Mesenchymal stem cell (in vitro differentiated cells and primary cell): ENCODE measurements around the gene NAT14.
A peak's percentile ranks its signal among the peaks of the same experiment; 100 is the strongest.
"Not testable (repeated sequence)": the region's sequence is repeated elsewhere in the genome, so short reads cannot be mapped to it uniquely, and the experiment has no call there.

Experiments used
- DNase-seq: peaks from one replicate; pipeline ENCODE4 v3.0.0-alpha.2; 2013
- H2AFZ ChIP-seq: one replicate; pipeline ENCODE4 v1.6.1; 2013; ENCODE audit warnings: low read depth, mild to moderate bottlenecking, control low read depth, inconsistent platforms, low read length, moderate library complexity
- H2AK5ac ChIP-seq: 2 replicates; pipeline ENCODE4 v1.6.1; 2013; ENCODE audit warnings: low read length, moderate library complexity, mild to moderate bottlenecking, inconsistent platforms; ENCODE audit not compliant: severe bottlenecking
- H2BK120ac ChIP-seq: one replicate; pipeline ENCODE4 v1.6.1; 2013; ENCODE audit warnings: low read depth, mild to moderate bottlenecking, inconsistent platforms, low read length, moderate library complexity
- H2BK12ac ChIP-seq, 2 experiments: one replicate each; pipeline ENCODE4 v1.6.1; 2013; ENCODE audit warnings: inconsistent platforms in 2 of 2, low read length in 2 of 2, mild to moderate bottlenecking in 2 of 2, moderate library complexity in 2 of 2, control low read depth in 1 of 2
- H2BK15ac ChIP-seq: one replicate; pipeline ENCODE4 v1.6.1; 2013; ENCODE audit warnings: mild to moderate bottlenecking, low read depth, inconsistent platforms; ENCODE audit not compliant: poor library complexity, severe bottlenecking
- H2BK5ac ChIP-seq: 2 replicates; pipeline ENCODE4 v1.6.1; 2013; ENCODE audit warnings: low read depth, mild to moderate bottlenecking, low read length, control low read depth, inconsistent platforms; ENCODE audit not compliant: poor library complexity, severe bottlenecking
- H3K14ac ChIP-seq, 2 experiments: one replicate each; pipeline ENCODE4 v1.6.1; 2013; ENCODE audit warnings: inconsistent platforms in 2 of 2, low read length in 2 of 2, control low read depth in 1 of 2, mild to moderate bottlenecking in 1 of 2, moderate library complexity in 1 of 2
- H3K18ac ChIP-seq, 2 experiments: one replicate each; pipeline ENCODE4 v1.6.1; 2013; ENCODE audit warnings: inconsistent platforms in 2 of 2, low read length in 2 of 2, control low read depth in 1 of 2, low read depth in 1 of 2, mild to moderate bottlenecking in 1 of 2
- H3K23ac ChIP-seq, 2 experiments: one replicate each; pipeline ENCODE4 v1.6.1; 2013; ENCODE audit warnings: inconsistent platforms in 2 of 2, low read length in 2 of 2, mild to moderate bottlenecking in 2 of 2, moderate library complexity in 2 of 2, control low read depth in 1 of 2
- H3K27ac ChIP-seq: 2 replicates; pipeline ENCODE4 v1.5.1; 2013; ENCODE audit warnings: mild to moderate bottlenecking, moderate library complexity, low read length, control low read depth, inconsistent platforms; ENCODE audit not compliant: poor library complexity, severe bottlenecking
- H3K27me3 ChIP-seq, 2 experiments: 2 replicates each; pipeline versions ENCODE4 v1.6.1 to v1.7.0; 2013; ENCODE audit warnings: low read length in 2 of 2, mild to moderate bottlenecking in 2 of 2, moderate library complexity in 2 of 2, control low read depth in 1 of 2, inconsistent platforms in 1 of 2; ENCODE audit not compliant: control insufficient read depth in 1 of 2, insufficient read depth in 1 of 2
- H3K36me3 ChIP-seq, 2 experiments: 2 replicates each; pipeline versions ENCODE4 v1.6.1 to v1.7.0; 2013; ENCODE audit warnings: low read length in 2 of 2, control low read depth in 1 of 2, inconsistent platforms in 1 of 2, low read depth in 1 of 2, mild to moderate bottlenecking in 1 of 2; ENCODE audit not compliant: insufficient read depth in 2 of 2, control insufficient read depth in 1 of 2
- H3K4ac ChIP-seq, 2 experiments: one replicate each; pipeline ENCODE4 v1.6.1; 2013; ENCODE audit warnings: inconsistent platforms in 2 of 2, low read length in 2 of 2, mild to moderate bottlenecking in 2 of 2, moderate library complexity in 2 of 2, control low read depth in 1 of 2, low read depth in 1 of 2
- H3K4me1 ChIP-seq: 2 replicates; pipeline ENCODE4 v1.6.1; 2013; ENCODE audit warnings: low read depth, low read length, control low read depth; ENCODE audit not compliant: control insufficient read depth, insufficient read depth
- H3K4me2 ChIP-seq: 2 replicates; pipeline ENCODE4 v1.6.1; 2013; ENCODE audit warnings: low read length, mild to moderate bottlenecking, inconsistent platforms; ENCODE audit not compliant: poor library complexity, severe bottlenecking
- H3K4me3 ChIP-seq, 2 experiments: 2 replicates each; pipeline versions ENCODE4 v1.5.1 to v1.7.0; 2013; ENCODE audit warnings: low read length in 2 of 2, mild to moderate bottlenecking in 2 of 2, control low read depth in 1 of 2, low read depth in 1 of 2; ENCODE audit not compliant: insufficient read depth in 1 of 2
- H3K79me1 ChIP-seq: replicated peaks from 2 replicates; pipeline ENCODE4 v1.6.1; 2013; ENCODE audit warnings: mild to moderate bottlenecking, control low read depth, low read length, inconsistent platforms; ENCODE audit not compliant: poor library complexity, severe bottlenecking
- H3K9ac ChIP-seq: 2 replicates; pipeline ENCODE4 v1.7.0; 2013; ENCODE audit warnings: mild to moderate bottlenecking, low read length, moderate library complexity
- H3K9me3 ChIP-seq: 2 replicates; pipeline ENCODE4 v1.7.0; 2013; ENCODE audit warnings: mild to moderate bottlenecking, low read length; ENCODE audit not compliant: control insufficient read depth
- H4K8ac ChIP-seq: one replicate; pipeline ENCODE4 v1.6.1; 2013; ENCODE audit warnings: inconsistent platforms, mild to moderate bottlenecking, low read length, moderate library complexity
- H4K91ac ChIP-seq: one replicate; pipeline ENCODE4 v1.6.1; 2013; ENCODE audit warnings: mild to moderate bottlenecking, low read length, inconsistent platforms
- WGBS: methylation state at CpG from one replicate; pipeline ENCODE4 v1.1.7; 2013; ENCODE audit warnings: mixed read lengths; 5-methylcytosine and 5-hydroxymethylcytosine counted together

NAT14 gene

GRCh38 chr19:55529636-55530234, 44.7 kb downstream of the NAT14 start:
- no peak overlapping the region for H3K23ac ChIP-seq

GRCh38 chr19:55530996-55531395, 46.0 kb downstream of the NAT14 start:
- WGBS = 92% methylated on average over 26 of the region's 26 CpGs
- Histone ChIP-seq H3K9ac (no peak overlapping the region), H3K27ac (no peak overlapping the region), H3K4me2 (no peak overlapping the region), H3K9me3 (no peaks in the 10 kb centered on the region), H4K91ac (no peak overlapping the region), H3K36me3 (peaks cover 0 to 7% of the 10 kb centered on the region in 2 experiments), H2BK5ac (no peak overlapping the region), H3K4me1 (peaks cover 33% of the 10 kb centered on the region), H3K23ac (no peak overlapping the region), H2BK12ac (no peak overlapping the region), H3K4ac (no peak overlapping the region), H2BK120ac (no peak overlapping the region), H2AFZ (no peak overlapping the region), H3K4me3 (no peak overlapping the region), H4K8ac (no peak overlapping the region), H3K79me1 (no peaks in the 10 kb centered on the region), H3K27me3 (peaks cover 0 to 12% of the 10 kb centered on the region in 2 experiments), H3K14ac (no peak overlapping the region), H3K18ac (no peak overlapping the region), H2AK5ac (no peak overlapping the region), H2BK15ac (no peak overlapping the region)
- DNase-seq = no peak

More at GRCh38 chr19:55529636-55530234, 44.7 kb downstream of the NAT14 start:
- H2BK5ac ChIP-seq = no peak overlapping the region
- H2BK12ac ChIP-seq = no peak overlapping the region
- H3K79me1 ChIP-seq = no peaks in the 10 kb centered on the region
- H2AK5ac ChIP-seq = peak overlapping the region; percentile 35
- H3K27ac ChIP-seq = no peak overlapping the region
- no peak overlapping the region for H3K4me2 ChIP-seq
- H3K14ac ChIP-seq = no peak overlapping the region
- H3K4ac ChIP-seq = no peak overlapping the region
- H3K4me1 ChIP-seq = peaks cover 35% of the 10 kb centered on the region
- no peak overlapping the region for H4K91ac ChIP-seq
- no peak overlapping the region for H2AFZ ChIP-seq
- peaks cover 0 to 15% of the 10 kb centered on the region in 2 experiments for H3K27me3 ChIP-seq
- no peak overlapping the region for H3K4me3 ChIP-seq
- H4K8ac ChIP-seq = no peak overlapping the region
- no peak overlapping the region for H2BK15ac ChIP-seq
- H3K18ac ChIP-seq = no peak overlapping the region
- H2BK120ac ChIP-seq = no peak overlapping the region
- no peak overlapping the region for H3K9ac ChIP-seq
- no peaks in the 10 kb centered on the region for H3K9me3 ChIP-seq
- H3K36me3 ChIP-seq = peaks cover 0 to 7% of the 10 kb centered on the region in 2 experiments
- WGBS = 90% methylated on average over 50 of the region's 56 CpGs
- DNase-seq = no peak

- H3K79me1 ChIP-seq, H2BK5ac ChIP-seq, H3K9me3 ChIP-seq, H4K91ac ChIP-seq, H2BK120ac ChIP-seq, DNase-seq, H4K8ac ChIP-seq, H3K36me3 ChIP-seq, H3K27me3 ChIP-seq, H3K18ac ChIP-seq, H3K9ac ChIP-seq, H2BK12ac ChIP-seq, H2AFZ ChIP-seq, H3K27ac ChIP-seq, H3K14ac ChIP-seq, H3K23ac ChIP-seq, H3K4ac ChIP-seq, H3K4me3 ChIP-seq, H3K4me2 ChIP-seq, H2BK15ac ChIP-seq: not testable (repeated sequence)
- peak overlapping the region; percentile 13 for H2AK5ac ChIP-seq
- peaks cover 29% of the 10 kb centered on the region for H3K4me1 ChIP-seq
- 90% methylated on average over 7 of the region's 7 CpGs for WGBS
Measured at GRCh38 chr19:55534280-55534679, 49.3 kb downstream of the NAT14 start.

GRCh38 chr19:55535173-55535964, 50.4 kb downstream of the NAT14 start:
- Histone ChIP-seq H4K91ac (peak overlapping the region; percentile 25), H3K4me2 (no peak overlapping the region), H3K27ac (no peak overlapping the region), H3K4ac (no peak overlapping the region), H4K8ac (no peak overlapping the region), H2BK12ac (no peak overlapping the region), H2BK120ac (no peak overlapping the region), H3K9me3 (no peaks in the 10 kb centered on the region), H3K4me1 (peaks cover 26% of the 10 kb centered on the region), H3K9ac (no peak overlapping the region), H2BK15ac (no peak overlapping the region), H3K36me3 (no peaks in the 10 kb centered on the region), H3K4me3 (no peak overlapping the region), H3K18ac (no peak overlapping the region), H2BK5ac (no peak overlapping the region), H3K14ac (peak overlapping the region in 1 of 2 experiments; percentile 39), H3K27me3 (no peaks in the 10 kb centered on the region), H2AFZ (no peak overlapping the region), H3K23ac (no peak overlapping the region), H2AK5ac (peak overlapping the region; percentile 57), H3K79me1 (no peaks in the 10 kb centered on the region)
- WGBS = 91% methylated on average over 10 of the region's 12 CpGs
- no peak for DNase-seq
